HG02678 (cell line): ENCODE data around the gene TMEM114.

Experiments
- ATAC-seq: cut with Tn5 transposase; IDR thresholded peaks from one replicate; pipeline ENCODE4 v1.9.1; 2021; ENCODE audit warnings: mild to moderate bottlenecking, moderate library complexity; ENCODE audit not compliant: unreplicated experiment

Gene TMEM114

GRCh38 chr16:8611886-8612600 lies 21.7 kb upstream of the TMEM114 start:
- ATAC-seq = no peak

GRCh38 chr16:8611122-8611521 lies 20.8 kb upstream of the TMEM114 start:
- ATAC-seq = no peak

GRCh38 chr16:8607214-8607613 lies 16.9 kb upstream of the TMEM114 start:
- no peak for ATAC-seq

GRCh38 chr16:8605554-8605953 lies 15.2 kb upstream of the TMEM114 start:
- ATAC-seq = no peak

- ATAC-seq = no peak
Measured at GRCh38 chr16:8600144-8600775, 9.9 kb upstream of the TMEM114 start.

- ATAC-seq = no peak
Measured at GRCh38 chr16:8596581-8596980, 6.3 kb upstream of the TMEM114 start.

- ATAC-seq = no peak
Measured at GRCh38 chr16:8595783-8596182, 5.5 kb upstream of the TMEM114 start.

- ATAC-seq = no peak
Measured at GRCh38 chr16:8594149-8594666, 3.9 kb upstream of the TMEM114 start.

- ATAC-seq = no peak
Measured at GRCh38 chr16:8591451-8591850, 1.1 kb upstream of the TMEM114 start.

GRCh38 chr16:8590811-8591210 lies 500 bp upstream of the TMEM114 start:
- ATAC-seq = no peak

- no peak for ATAC-seq
Measured at GRCh38 chr16:8589057-8589899, 1.0 kb downstream of the TMEM114 start.

- no peak for ATAC-seq
Measured at GRCh38 chr16:8588682-8589056, 1.6 kb downstream of the TMEM114 start.

- ATAC-seq = no peak
Measured at GRCh38 chr16:8587065-8587464, 3.2 kb downstream of the TMEM114 start.

- ATAC-seq = no peak
Measured at GRCh38 chr16:8585857-8586256, 4.5 kb downstream of the TMEM114 start.

- ATAC-seq = no peak
Measured at GRCh38 chr16:8585041-8585440, 5.3 kb downstream of the TMEM114 start.

GRCh38 chr16:8583732-8584131 lies 6.6 kb downstream of the TMEM114 start:
- ATAC-seq = no peak

- ATAC-seq = no peak
Measured at GRCh38 chr16:8583199-8583598, 7.1 kb downstream of the TMEM114 start.

GRCh38 chr16:8581831-8582580 lies 8.3 kb downstream of the TMEM114 start:
- peak; percentile 48 for ATAC-seq

- ATAC-seq = no peak
Measured at GRCh38 chr16:8579559-8579958, 10.8 kb downstream of the TMEM114 start.

- ATAC-seq = no peak
Measured at GRCh38 chr16:8577678-8578304, 12.5 kb downstream of the TMEM114 start.
